ENCODE measurements around the gene TNRC18. TPM values are rescaled to one million over a fixed set of nuclear protein-coding genes. Genes with fewer than 3 reads are reported as not detected.
"Not testable (repeated sequence)": the region's sequence is repeated elsewhere in the genome, so short reads cannot be mapped to it uniquely, and the experiment has no call there.

The TNRC18 gene
- total RNA-seq, 2 donors from 2014 or later = 32.0 to 53.6 TPM

DNA sequence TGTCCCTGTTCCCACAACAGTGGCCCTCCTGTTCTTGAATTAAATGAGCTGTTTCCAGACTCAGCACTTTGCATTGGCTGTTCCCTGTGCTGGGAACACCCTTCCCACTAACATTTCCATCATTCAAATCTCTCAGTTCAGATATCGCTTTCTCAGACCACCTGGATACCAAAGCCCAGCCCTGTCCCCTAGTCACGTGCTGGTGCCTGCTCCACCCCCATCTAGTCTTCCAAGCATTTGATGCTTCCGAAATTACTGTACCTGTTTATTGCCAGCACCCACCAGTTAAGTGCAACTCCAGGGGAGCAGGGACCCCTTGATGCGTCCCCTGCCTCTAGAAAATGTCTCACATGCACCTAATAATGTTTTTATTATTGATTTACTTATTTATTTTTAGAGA is 143.9 kb downstream of the TNRC18 start:
- no peaks in the 10 kb centered on the region for H3K36me3 ChIP-seq
- H3K4me3 ChIP-seq = no peak overlapping the region
- no peak for DNase-seq (ENCODE audit: low spot score)
- peaks cover 0 to 8% of the 10 kb centered on the region in 2 donors for H3K4me1 ChIP-seq
- no peaks in the 10 kb centered on the region for H3K27me3 ChIP-seq
- no peak overlapping the region for H3K27ac ChIP-seq
- TF ChIP-seq, protein P1, sequence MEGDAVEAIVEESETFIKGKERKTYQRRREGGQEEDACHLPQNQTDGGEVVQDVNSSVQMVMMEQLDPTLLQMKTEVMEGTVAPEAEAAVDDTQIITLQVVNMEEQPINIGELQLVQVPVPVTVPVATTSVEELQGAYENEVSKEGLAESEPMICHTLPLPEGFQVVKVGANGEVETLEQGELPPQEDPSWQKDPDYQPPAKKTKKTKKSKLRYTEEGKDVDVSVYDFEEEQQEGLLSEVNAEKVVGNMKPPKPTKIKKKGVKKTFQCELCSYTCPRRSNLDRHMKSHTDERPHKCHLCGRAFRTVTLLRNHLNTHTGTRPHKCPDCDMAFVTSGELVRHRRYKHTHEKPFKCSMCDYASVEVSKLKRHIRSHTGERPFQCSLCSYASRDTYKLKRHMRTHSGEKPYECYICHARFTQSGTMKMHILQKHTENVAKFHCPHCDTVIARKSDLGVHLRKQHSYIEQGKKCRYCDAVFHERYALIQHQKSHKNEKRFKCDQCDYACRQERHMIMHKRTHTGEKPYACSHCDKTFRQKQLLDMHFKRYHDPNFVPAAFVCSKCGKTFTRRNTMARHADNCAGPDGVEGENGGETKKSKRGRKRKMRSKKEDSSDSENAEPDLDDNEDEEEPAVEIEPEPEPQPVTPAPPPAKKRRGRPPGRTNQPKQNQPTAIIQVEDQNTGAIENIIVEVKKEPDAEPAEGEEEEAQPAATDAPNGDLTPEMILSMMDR (IDR thresholded peaks at IDR 0.05) = no peak
- no peaks in the 10 kb centered on the region for H3K9me3 ChIP-seq

DNA sequence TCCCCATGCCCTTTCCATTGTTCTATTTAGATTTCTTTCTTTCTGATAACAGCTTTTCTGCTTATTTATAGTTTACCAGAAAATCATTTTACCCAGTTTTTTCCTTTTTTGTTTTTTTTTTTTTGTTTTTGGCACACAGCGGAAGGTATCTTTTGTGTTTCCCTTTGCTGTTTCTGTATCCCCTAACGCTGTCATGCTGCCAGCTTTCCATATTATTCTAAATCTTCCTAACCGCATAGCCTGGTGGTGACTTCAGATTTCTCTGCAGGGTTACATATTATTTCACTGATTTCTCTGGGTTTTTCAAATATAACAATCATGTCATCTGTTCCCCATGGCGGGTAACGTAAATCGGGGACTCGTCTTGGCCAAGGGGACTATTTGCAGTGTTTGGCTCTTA is 144.9 kb downstream of the TNRC18 start:
- no peaks in the 10 kb centered on the region for H3K36me3 ChIP-seq
- H3K27me3 ChIP-seq = no peaks in the 10 kb centered on the region
- TF ChIP-seq, protein P1 (IDR thresholded peaks at IDR 0.05) = no peak
- H3K27ac ChIP-seq = no peak overlapping the region
- H3K4me3 ChIP-seq = no peak overlapping the region
- peaks cover 0 to 7% of the 10 kb centered on the region in 2 donors for H3K4me1 ChIP-seq
- DNase-seq (ENCODE audit: low spot score) = no peak
- H3K9me3 ChIP-seq = no peaks in the 10 kb centered on the region

DNA sequence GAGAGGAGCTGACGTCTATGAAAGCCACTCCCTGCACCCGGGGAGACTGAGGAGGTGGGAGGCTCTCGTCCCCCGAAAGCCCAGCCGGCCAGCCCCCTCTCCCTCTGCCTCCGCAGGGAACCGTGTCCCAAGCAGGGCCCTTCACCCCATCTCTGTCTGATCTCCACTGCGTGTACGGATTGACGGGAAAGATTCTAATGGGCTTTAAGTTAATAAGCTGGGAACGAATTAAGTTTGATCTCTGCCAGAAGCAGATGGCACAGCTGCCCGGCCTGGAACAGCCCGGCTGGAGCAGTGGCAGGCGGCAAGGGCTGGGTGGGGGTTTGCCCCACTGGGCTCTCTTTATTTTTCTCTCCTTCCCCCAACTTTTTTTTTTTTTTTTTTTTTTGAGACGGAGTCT is 147.0 kb downstream of the TNRC18 start:
- TF ChIP-seq, protein P1 (IDR thresholded peaks at IDR 0.05) = no peak
- no peak overlapping the region for H3K4me3 ChIP-seq
- no peaks in the 10 kb centered on the region for H3K9me3 ChIP-seq
- H3K36me3 ChIP-seq = no peaks in the 10 kb centered on the region
- H3K27me3 ChIP-seq = no peaks in the 10 kb centered on the region
- DNase-seq (ENCODE audit: low spot score) = no peak
- no peaks in the 10 kb centered on the region for H3K4me1 ChIP-seq
- H3K27ac ChIP-seq = no peak overlapping the region

DNA sequence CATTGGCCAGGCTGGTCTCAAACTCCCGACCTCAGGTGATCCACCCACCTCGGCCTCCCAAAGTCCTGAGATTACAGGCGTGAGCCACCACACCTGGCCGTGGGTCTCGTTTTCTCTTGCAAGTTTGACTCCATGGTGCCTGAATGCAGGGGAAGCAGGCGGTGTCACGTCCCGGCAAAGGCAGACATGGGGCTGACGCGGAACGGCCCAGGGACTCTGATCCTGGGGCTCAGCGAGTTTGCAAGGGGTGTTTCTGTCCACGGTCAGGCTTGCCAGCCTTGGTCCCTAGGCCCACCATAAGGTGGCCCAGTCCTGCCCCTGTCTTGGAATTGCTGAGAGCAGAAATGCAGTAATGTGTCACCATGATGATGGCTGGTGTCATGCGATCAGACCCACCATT is 147.5 kb downstream of the TNRC18 start:
- H3K27ac ChIP-seq; H3K9me3 ChIP-seq; H3K4me1 ChIP-seq; DNase-seq (ENCODE audit: low spot score); H3K36me3 ChIP-seq; H3K27me3 ChIP-seq; H3K4me3 ChIP-seq: not testable (repeated sequence)

DNA sequence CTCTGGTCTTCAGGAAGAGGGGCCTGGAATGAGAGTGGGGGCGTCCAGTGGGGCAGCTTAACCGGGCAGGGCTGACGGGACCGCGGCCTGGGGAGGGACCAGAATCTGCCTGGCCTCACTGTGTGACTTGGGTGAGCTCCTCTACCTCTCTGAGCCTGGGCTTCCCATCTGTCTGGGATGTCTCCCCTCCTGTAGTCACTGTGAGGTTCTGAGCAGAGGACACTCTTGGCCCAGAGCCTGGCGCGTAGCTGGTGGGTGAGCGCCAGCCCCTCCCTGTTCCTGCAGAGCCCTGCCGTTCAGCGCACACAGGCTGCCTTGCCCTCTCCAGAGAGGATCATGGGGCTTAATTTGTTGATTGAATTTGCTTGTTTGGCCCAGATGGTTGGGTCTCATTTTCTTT is 148.1 kb downstream of the TNRC18 start:
- H3K4me3 ChIP-seq; DNase-seq (ENCODE audit: low spot score); H3K27ac ChIP-seq; H3K27me3 ChIP-seq; H3K36me3 ChIP-seq; H3K4me1 ChIP-seq; H3K9me3 ChIP-seq: not testable (repeated sequence)

DNA sequence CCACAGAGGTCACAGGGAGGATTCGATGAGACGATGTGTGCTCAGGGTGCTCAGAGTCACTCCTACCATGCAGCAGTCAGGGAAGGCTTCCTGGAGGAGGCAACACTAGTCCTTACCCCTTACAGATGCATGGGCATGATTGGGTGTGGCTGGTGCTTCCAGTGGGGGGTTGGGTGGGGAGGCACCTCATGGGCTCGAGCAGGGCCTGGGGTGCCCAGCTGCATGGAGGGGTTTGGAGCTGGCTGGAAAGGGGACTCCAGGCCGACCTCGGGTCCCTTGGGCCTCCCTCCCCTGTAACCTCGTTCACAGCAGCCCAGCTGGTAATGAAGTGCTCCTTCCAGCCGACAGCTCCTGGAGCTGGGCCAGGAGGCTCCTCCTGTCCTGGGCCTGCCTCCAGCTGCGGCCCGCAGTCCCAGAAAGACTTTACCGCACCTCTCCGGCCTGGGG is 148.6 kb downstream of the TNRC18 start:
- not testable (repeated sequence) for H3K36me3 ChIP-seq; H3K9me3 ChIP-seq; H3K4me3 ChIP-seq; H3K27ac ChIP-seq; DNase-seq (ENCODE audit: low spot score); H3K27me3 ChIP-seq; H3K4me1 ChIP-seq

DNA sequence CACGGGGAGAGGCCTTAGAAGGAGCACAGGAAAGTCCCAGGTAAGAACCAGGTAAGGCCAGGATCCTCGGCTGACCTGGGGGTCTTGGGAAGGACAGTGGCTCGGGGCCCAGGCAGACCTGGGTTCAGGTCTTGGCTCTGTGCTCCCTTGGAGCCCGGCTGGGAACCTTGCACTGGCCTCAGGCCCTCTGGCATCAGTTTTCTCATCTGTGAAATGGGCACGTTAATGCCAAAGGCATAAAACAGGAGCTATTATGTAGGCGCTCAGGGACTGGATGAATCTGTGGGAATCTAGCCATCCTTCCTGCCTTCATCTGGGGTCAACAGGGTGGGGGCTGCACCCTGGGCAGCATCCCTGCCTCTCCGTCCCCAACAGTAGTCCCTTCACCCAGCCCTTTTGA is 149.2 kb downstream of the TNRC18 start:
- no peaks in the 10 kb centered on the region for H3K36me3 ChIP-seq
- H3K27me3 ChIP-seq = no peaks in the 10 kb centered on the region
- TF ChIP-seq, protein P1 (IDR thresholded peaks at IDR 0.05) = no peak
- H3K27ac ChIP-seq = no peak overlapping the region
- no peak overlapping the region for H3K4me3 ChIP-seq
- H3K4me1 ChIP-seq = no peaks in the 10 kb centered on the region
- H3K9me3 ChIP-seq = no peaks in the 10 kb centered on the region
- DNase-seq (ENCODE audit: low spot score) = no peak

DNA sequence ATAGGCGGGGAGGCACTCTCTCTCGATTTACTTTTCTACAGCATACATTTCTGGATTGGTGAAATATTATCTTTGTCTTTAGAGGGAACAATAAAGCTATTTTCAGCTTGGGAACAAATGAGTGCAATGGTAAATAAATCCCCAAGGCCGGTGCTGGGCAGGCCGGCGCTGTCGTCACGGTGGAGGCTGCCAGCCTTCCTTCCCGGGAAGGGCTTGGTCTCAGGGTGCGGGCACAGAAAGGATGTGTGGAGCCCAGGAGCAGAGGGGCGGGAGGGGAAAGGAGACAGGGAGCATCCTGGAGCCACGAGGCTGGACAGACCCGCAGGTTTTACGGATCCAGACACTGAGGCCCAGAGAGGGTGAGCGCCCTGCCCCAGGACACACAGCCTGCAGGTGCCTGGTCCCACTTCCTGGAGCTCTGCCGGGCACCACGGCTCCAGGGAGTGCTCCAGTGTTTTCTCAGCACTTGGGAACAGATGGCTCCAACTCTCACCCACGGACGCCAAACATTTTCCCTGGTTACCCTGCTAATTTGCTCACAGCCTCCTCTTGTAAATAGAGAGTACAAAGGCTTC is 149.7 kb downstream of the TNRC18 start:
- H3K4me1 ChIP-seq; DNase-seq (ENCODE audit: low spot score); H3K4me3 ChIP-seq; H3K27me3 ChIP-seq; H3K27ac ChIP-seq; H3K9me3 ChIP-seq; H3K36me3 ChIP-seq: not testable (repeated sequence)
